ENCODE measurements around the gene SYT9.

GRCh38 chr11:7253800-7254199, 2.1 kb downstream of the SYT9 start:
- no peak for TF ChIP-seq MAX (IDR thresholded peaks at IDR 0.05; ENCODE audit: low read depth, low read length)
- TF ChIP-seq ZNF384 (IDR thresholded peaks at IDR 0.05; ENCODE audit: borderline replicate concordance, low read depth, low read length): no peak
- no peak for TF ChIP-seq SP1 (IDR thresholded peaks at IDR 0.05; ENCODE audit: low read depth, low read length)
- TF ChIP-seq CTCF (IDR thresholded peaks at IDR 0.05 in 2 of 3, conservative IDR thresholded peaks at IDR 0.05 in 1 of 3; ENCODE audit: control insufficient read depth in 2 of 3, extremely low read depth in 1 of 3, insufficient read depth in 1 of 3, low read depth in 3 of 3, low read length in 3 of 3): no peak
- no peak for TF ChIP-seq JUND (IDR thresholded peaks at IDR 0.05; ENCODE audit: low read depth, low read length)
- no peak for TF ChIP-seq RCOR1 (conservative IDR thresholded peaks at IDR 0.05; ENCODE audit: low read depth, low read length)
- TF ChIP-seq SREBF2 (IDR thresholded peaks at IDR 0.05; ENCODE audit: low read length): no peak
- TF ChIP-seq HDAC6 (IDR thresholded peaks at IDR 0.05; ENCODE audit: unreplicated experiment): no peak
- no peak for TF ChIP-seq MYC (IDR thresholded peaks at IDR 0.05; ENCODE audit: insufficient read depth, insufficient read length, insufficient replicate concordance, low read length, severe bottlenecking)
- no peak for TF ChIP-seq POLR2AphosphoS5 (IDR thresholded peaks at IDR 0.05; ENCODE audit: low read length)
- TF ChIP-seq, protein P1, sequence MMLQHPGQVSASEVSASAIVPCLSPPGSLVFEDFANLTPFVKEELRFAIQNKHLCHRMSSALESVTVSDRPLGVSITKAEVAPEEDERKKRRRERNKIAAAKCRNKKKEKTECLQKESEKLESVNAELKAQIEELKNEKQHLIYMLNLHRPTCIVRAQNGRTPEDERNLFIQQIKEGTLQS (IDR thresholded peaks at IDR 0.05; ENCODE audit: borderline replicate concordance, extremely low read depth, low read depth, low read length): no peak
- TF ChIP-seq ATF2 (IDR thresholded peaks at IDR 0.05; ENCODE audit: low read length): no peak
- TF ChIP-seq POLR2A (IDR thresholded peaks at IDR 0.05; ENCODE audit: low read depth, low read length): no peak

All from GM12878 (cell line).